ENCODE data around the gene STEAP2.

DNA sequence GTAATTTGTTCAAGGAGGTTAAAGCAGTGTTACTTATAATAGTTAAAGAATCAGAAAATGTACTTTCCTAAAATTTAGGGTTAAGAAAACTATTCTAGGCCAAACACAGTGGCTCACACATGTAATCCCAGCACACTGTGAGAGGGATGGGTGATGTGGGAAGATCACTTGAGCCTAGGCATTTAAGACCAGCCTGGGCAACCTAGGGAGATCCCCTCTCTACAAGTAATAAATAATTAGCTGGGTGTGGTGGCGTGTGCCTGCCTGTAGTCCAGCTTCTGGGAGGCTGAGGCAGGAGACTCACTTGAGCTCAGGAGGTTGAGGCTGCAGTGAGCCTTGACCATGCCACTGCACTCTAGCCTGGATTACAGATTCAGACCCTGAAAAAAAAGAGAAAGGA lies 3.6 kb upstream of the STEAP2 start:
- TF ChIP-seq, protein P1, sequence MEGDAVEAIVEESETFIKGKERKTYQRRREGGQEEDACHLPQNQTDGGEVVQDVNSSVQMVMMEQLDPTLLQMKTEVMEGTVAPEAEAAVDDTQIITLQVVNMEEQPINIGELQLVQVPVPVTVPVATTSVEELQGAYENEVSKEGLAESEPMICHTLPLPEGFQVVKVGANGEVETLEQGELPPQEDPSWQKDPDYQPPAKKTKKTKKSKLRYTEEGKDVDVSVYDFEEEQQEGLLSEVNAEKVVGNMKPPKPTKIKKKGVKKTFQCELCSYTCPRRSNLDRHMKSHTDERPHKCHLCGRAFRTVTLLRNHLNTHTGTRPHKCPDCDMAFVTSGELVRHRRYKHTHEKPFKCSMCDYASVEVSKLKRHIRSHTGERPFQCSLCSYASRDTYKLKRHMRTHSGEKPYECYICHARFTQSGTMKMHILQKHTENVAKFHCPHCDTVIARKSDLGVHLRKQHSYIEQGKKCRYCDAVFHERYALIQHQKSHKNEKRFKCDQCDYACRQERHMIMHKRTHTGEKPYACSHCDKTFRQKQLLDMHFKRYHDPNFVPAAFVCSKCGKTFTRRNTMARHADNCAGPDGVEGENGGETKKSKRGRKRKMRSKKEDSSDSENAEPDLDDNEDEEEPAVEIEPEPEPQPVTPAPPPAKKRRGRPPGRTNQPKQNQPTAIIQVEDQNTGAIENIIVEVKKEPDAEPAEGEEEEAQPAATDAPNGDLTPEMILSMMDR (IDR thresholded peaks at IDR 0.05; ENCODE audit: low read depth, low read length, poor library complexity, severe bottlenecking), result no peak
- no peak for TF ChIP-seq EZH2phosphoT487 (IDR thresholded peaks at IDR 0.05; ENCODE audit: borderline replicate concordance, low read length)
